ENCODE measurements around the gene SCARF2. TPM values are rescaled to one million over a fixed set of nuclear protein-coding genes. Genes with fewer than 3 reads are reported as not detected.

Gene SCARF2
- total and polyA plus RNA-seq, 4 donors, result 0.15 to 2.0 (median 1.7) TPM

DNA sequence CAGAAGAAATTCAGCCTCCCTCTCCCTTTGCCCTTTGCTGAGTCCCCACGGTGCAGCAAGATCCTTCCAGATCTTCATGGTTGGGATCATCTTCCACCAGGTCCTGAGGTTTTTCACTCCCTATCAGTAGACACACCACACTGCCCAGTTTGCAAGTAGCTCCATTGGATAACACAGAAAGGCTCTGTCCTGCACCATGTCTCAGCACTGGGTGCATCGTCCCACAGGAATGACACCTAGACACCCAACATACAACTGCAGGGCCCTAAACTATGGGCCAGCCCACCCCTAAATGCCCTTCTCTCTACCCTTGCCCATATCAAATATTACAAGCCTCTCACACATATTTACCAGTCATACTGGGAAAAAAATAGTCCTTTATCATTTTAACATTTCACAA lies 48.6 kb upstream of the SCARF2 start (continued):
- TF ChIP-seq CTCF (IDR thresholded peaks at IDR 0.05; ENCODE audit: low read depth, low read length, missing input control), result no peak
- no peak for TF ChIP-seq SP1 (IDR thresholded peaks at IDR 0.05)
- TF ChIP-seq, protein P1, sequence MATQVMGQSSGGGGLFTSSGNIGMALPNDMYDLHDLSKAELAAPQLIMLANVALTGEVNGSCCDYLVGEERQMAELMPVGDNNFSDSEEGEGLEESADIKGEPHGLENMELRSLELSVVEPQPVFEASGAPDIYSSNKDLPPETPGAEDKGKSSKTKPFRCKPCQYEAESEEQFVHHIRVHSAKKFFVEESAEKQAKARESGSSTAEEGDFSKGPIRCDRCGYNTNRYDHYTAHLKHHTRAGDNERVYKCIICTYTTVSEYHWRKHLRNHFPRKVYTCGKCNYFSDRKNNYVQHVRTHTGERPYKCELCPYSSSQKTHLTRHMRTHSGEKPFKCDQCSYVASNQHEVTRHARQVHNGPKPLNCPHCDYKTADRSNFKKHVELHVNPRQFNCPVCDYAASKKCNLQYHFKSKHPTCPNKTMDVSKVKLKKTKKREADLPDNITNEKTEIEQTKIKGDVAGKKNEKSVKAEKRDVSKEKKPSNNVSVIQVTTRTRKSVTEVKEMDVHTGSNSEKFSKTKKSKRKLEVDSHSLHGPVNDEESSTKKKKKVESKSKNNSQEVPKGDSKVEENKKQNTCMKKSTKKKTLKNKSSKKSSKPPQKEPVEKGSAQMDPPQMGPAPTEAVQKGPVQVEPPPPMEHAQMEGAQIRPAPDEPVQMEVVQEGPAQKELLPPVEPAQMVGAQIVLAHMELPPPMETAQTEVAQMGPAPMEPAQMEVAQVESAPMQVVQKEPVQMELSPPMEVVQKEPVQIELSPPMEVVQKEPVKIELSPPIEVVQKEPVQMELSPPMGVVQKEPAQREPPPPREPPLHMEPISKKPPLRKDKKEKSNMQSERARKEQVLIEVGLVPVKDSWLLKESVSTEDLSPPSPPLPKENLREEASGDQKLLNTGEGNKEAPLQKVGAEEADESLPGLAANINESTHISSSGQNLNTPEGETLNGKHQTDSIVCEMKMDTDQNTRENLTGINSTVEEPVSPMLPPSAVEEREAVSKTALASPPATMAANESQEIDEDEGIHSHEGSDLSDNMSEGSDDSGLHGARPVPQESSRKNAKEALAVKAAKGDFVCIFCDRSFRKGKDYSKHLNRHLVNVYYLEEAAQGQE (IDR thresholded peaks at IDR 0.05), result no peak

- H3K9ac ChIP-seq (ENCODE audit: low read depth in 1 of 2, low read length in 2 of 2), result no peak overlapping the region
- H3K36me3 ChIP-seq (ENCODE audit: control insufficient read depth in 4 of 4, insufficient read depth in 3 of 4, low read depth in 1 of 4, low read length in 3 of 4), result peaks cover 0 to 3% (median 1%) of the 10 kb centered on the region in 4 donors
- DNase-seq (ENCODE audit: low spot score), result no peak
- no peak overlapping the region for H3K4me3 ChIP-seq (ENCODE audit: low read depth in 1 of 3, low read length in 3 of 3)
- H3K27me3 ChIP-seq (ENCODE audit: control insufficient read depth in 4 of 4, insufficient read depth in 4 of 4, low read length in 3 of 4), result no peaks in the 10 kb centered on the region
- H3K4me1 ChIP-seq (ENCODE audit: control insufficient read depth in 4 of 4, insufficient read depth in 4 of 4, low read length in 3 of 4), result no peaks in the 10 kb centered on the region
- no peaks in the 10 kb centered on the region for H3K9me3 ChIP-seq (ENCODE audit: control insufficient read depth in 4 of 4, low read length in 3 of 4)
- H3K27ac ChIP-seq (ENCODE audit: low read depth in 1 of 2, low read length in 2 of 2), result no peak overlapping the region
- TF ChIP-seq JUND (IDR thresholded peaks at IDR 0.05), result no peak
- WGBS, result 95% methylated on average over 4 of the region's 4 CpGs
Observed at GRCh38 chr22:20484948-20485683, 47.5 kb upstream of the SCARF2 start.

- Histone ChIP-seq H3K4me3 (ENCODE audit: low read depth in 1 of 3, low read length in 3 of 3) (no peak overlapping the region), H3K27ac (ENCODE audit: low read depth in 1 of 2, low read length in 2 of 2) (no peak overlapping the region), H3K36me3 (ENCODE audit: control insufficient read depth in 4 of 4, insufficient read depth in 3 of 4, low read depth in 1 of 4, low read length in 3 of 4) (peaks cover 0 to 3% (median under 1%) of the 10 kb centered on the region in 4 donors), H3K9me3 (ENCODE audit: control insufficient read depth in 4 of 4, low read length in 3 of 4) (no peaks in the 10 kb centered on the region), H3K4me1 (ENCODE audit: control insufficient read depth in 4 of 4, insufficient read depth in 4 of 4, low read length in 3 of 4) (peaks cover 0 to 1% (median 0%) of the 10 kb centered on the region in 4 donors), H3K9ac (ENCODE audit: low read depth in 1 of 2, low read length in 2 of 2) (no peak overlapping the region), H3K27me3 (ENCODE audit: control insufficient read depth in 4 of 4, insufficient read depth in 4 of 4, low read length in 3 of 4) (no peaks in the 10 kb centered on the region)
- no peak for DNase-seq (ENCODE audit: low spot score)
- 97% methylated on average over 14 of the region's 14 CpGs for WGBS
- TF ChIP-seq RAD21 (IDR thresholded peaks at IDR 0.05), result no peak
- TF ChIP-seq HNF4A (conservative IDR thresholded peaks at IDR 0.05), result no peak
- TF ChIP-seq, protein P2, sequence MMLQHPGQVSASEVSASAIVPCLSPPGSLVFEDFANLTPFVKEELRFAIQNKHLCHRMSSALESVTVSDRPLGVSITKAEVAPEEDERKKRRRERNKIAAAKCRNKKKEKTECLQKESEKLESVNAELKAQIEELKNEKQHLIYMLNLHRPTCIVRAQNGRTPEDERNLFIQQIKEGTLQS (IDR thresholded peaks at IDR 0.05), result no peak
- no peak for TF ChIP-seq RXRA (IDR thresholded peaks at IDR 0.05)
- TF ChIP-seq NR2F2 (IDR thresholded peaks at IDR 0.05), result no peak
- TF ChIP-seq CTCF (IDR thresholded peaks at IDR 0.05; ENCODE audit: low read depth, low read length, missing input control), result no peak
- TF ChIP-seq, protein P1 (IDR thresholded peaks at IDR 0.05), result no peak
- no peak for TF ChIP-seq YY1 (IDR thresholded peaks at IDR 0.05)
- TF ChIP-seq, protein P3, sequence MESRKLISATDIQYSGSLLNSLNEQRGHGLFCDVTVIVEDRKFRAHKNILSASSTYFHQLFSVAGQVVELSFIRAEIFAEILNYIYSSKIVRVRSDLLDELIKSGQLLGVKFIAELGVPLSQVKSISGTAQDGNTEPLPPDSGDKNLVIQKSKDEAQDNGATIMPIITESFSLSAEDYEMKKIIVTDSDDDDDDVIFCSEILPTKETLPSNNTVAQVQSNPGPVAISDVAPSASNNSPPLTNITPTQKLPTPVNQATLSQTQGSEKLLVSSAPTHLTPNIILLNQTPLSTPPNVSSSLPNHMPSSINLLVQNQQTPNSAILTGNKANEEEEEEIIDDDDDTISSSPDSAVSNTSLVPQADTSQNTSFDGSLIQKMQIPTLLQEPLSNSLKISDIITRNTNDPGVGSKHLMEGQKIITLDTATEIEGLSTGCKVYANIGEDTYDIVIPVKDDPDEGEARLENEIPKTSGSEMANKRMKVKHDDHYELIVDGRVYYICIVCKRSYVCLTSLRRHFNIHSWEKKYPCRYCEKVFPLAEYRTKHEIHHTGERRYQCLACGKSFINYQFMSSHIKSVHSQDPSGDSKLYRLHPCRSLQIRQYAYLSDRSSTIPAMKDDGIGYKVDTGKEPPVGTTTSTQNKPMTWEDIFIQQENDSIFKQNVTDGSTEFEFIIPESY (IDR thresholded peaks at IDR 0.05), result no peak
- no peak for TF ChIP-seq GABPA (IDR thresholded peaks at IDR 0.05 in 1 of 2, conservative IDR thresholded peaks at IDR 0.05 in 1 of 2)
- no peak for TF ChIP-seq FOXA1 (IDR thresholded peaks at IDR 0.05)
- no peak for TF ChIP-seq MAX (IDR thresholded peaks at IDR 0.05)
- no peak for TF ChIP-seq JUND (IDR thresholded peaks at IDR 0.05)
- TF ChIP-seq FOXA2 (IDR thresholded peaks at IDR 0.05), result no peak
Observed at GRCh38 chr22:20483771-20484170, 46.1 kb upstream of the SCARF2 start.
